SHP77 (cell line): Measurements from ENCODE around the gene FMNL2.

Source experiments
- DNase-seq, 2 experiments: peaks; one replicate each; lab custom pipeline; 2025; lab: John Stamatoyannopoulos, UW

Gene FMNL2

GRCh38 chr2:152402780-152403759 is 68.1 kb downstream of the FMNL2 start:
- no peak for DNase-seq

GRCh38 chr2:152405206-152406118 is 70.5 kb downstream of the FMNL2 start:
- peak in 1 of 2 experiments; percentile 17 for DNase-seq

- no peak for DNase-seq
Measured at GRCh38 chr2:152406119-152406835, 71.3 kb downstream of the FMNL2 start.

- DNase-seq: no peak
Measured at GRCh38 chr2:152406836-152407161, 71.8 kb downstream of the FMNL2 start.

GRCh38 chr2:152407204-152407721 is 72.3 kb downstream of the FMNL2 start:
- no peak for DNase-seq

- no peak for DNase-seq
Measured at GRCh38 chr2:152407806-152408205, 72.8 kb downstream of the FMNL2 start.

GRCh38 chr2:152408254-152408653 is 73.3 kb downstream of the FMNL2 start:
- DNase-seq: no peak

- DNase-seq: no peak
Measured at GRCh38 chr2:152409386-152410164, 74.6 kb downstream of the FMNL2 start.

- DNase-seq: peak; percentile 21 to 23
Measured at GRCh38 chr2:152410165-152410597, 75.2 kb downstream of the FMNL2 start.

- no peak for DNase-seq
Measured at GRCh38 chr2:152411154-152411553, 76.2 kb downstream of the FMNL2 start.

- DNase-seq: no peak
Measured at GRCh38 chr2:152413228-152414030, 78.5 kb downstream of the FMNL2 start.

GRCh38 chr2:152415231-152415642 is 80.3 kb downstream of the FMNL2 start:
- no peak for DNase-seq

GRCh38 chr2:152415796-152416195 is 80.8 kb downstream of the FMNL2 start:
- no peak for DNase-seq

- DNase-seq: no peak
Measured at GRCh38 chr2:152418688-152419087, 83.7 kb downstream of the FMNL2 start.

GRCh38 chr2:152419944-152420343 is 85.0 kb downstream of the FMNL2 start:
- DNase-seq: no peak

GRCh38 chr2:152420363-152420762 is 85.4 kb downstream of the FMNL2 start:
- no peak for DNase-seq

- DNase-seq: no peak
Measured at GRCh38 chr2:152420936-152421335, 86.0 kb downstream of the FMNL2 start.

GRCh38 chr2:152421521-152422370 is 86.8 kb downstream of the FMNL2 start:
- DNase-seq: no peak

- no peak for DNase-seq
Measured at GRCh38 chr2:152423684-152424083, 88.7 kb downstream of the FMNL2 start.
